ENCODE measurements around the gene RIMOC1.

- TF ChIP-seq, protein P1, sequence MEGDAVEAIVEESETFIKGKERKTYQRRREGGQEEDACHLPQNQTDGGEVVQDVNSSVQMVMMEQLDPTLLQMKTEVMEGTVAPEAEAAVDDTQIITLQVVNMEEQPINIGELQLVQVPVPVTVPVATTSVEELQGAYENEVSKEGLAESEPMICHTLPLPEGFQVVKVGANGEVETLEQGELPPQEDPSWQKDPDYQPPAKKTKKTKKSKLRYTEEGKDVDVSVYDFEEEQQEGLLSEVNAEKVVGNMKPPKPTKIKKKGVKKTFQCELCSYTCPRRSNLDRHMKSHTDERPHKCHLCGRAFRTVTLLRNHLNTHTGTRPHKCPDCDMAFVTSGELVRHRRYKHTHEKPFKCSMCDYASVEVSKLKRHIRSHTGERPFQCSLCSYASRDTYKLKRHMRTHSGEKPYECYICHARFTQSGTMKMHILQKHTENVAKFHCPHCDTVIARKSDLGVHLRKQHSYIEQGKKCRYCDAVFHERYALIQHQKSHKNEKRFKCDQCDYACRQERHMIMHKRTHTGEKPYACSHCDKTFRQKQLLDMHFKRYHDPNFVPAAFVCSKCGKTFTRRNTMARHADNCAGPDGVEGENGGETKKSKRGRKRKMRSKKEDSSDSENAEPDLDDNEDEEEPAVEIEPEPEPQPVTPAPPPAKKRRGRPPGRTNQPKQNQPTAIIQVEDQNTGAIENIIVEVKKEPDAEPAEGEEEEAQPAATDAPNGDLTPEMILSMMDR (IDR thresholded peaks at IDR 0.05) = no peak
- TF ChIP-seq POLR2A (IDR thresholded peaks at IDR 0.05) = no peak
Measured at GRCh38 chr5:41885286-41885685, 18.9 kb upstream of the RIMOC1 start.
